ENCODE measurements around the gene SH3PXD2A. TPM values are rescaled to one million over a fixed set of nuclear protein-coding genes. Genes with fewer than 3 reads are reported as not detected.

SH3PXD2A gene
- total and polyA plus RNA-seq, 7 donors: 3.0 to 57.7 (median 10.6) TPM

GRCh38 chr10:103550229-103550628 is 305.1 kb downstream of the SH3PXD2A start:
- intact Hi-C loops (cut with DNase I): no loop called here
- H3K9me3 ChIP-seq: no peaks in the 10 kb centered on the region
- H3K36me3 ChIP-seq (ENCODE audit: insufficient read depth in 1 of 2, low read depth in 1 of 2): no peaks in the 10 kb centered on the region
- peak overlapping the region; percentile 71 for H3K27ac ChIP-seq
- ATAC-seq (no peak), DNase-seq (peak in 1 of 2 donors; percentile 28)
- WGBS, 3 donors: 94 to 100% (median 98%) methylated on average over 1 of the region's 1 CpG
- no peak overlapping the region for H3K4me3 ChIP-seq
- TF ChIP-seq, protein P1, sequence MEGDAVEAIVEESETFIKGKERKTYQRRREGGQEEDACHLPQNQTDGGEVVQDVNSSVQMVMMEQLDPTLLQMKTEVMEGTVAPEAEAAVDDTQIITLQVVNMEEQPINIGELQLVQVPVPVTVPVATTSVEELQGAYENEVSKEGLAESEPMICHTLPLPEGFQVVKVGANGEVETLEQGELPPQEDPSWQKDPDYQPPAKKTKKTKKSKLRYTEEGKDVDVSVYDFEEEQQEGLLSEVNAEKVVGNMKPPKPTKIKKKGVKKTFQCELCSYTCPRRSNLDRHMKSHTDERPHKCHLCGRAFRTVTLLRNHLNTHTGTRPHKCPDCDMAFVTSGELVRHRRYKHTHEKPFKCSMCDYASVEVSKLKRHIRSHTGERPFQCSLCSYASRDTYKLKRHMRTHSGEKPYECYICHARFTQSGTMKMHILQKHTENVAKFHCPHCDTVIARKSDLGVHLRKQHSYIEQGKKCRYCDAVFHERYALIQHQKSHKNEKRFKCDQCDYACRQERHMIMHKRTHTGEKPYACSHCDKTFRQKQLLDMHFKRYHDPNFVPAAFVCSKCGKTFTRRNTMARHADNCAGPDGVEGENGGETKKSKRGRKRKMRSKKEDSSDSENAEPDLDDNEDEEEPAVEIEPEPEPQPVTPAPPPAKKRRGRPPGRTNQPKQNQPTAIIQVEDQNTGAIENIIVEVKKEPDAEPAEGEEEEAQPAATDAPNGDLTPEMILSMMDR (IDR thresholded peaks at IDR 0.05): no peak
- H3K4me1 ChIP-seq: peaks cover 42% of the 10 kb centered on the region
- H3K27me3 ChIP-seq (ENCODE audit: insufficient read depth in 3 of 3, low read length in 2 of 3): no peaks in the 10 kb centered on the region

DNA sequence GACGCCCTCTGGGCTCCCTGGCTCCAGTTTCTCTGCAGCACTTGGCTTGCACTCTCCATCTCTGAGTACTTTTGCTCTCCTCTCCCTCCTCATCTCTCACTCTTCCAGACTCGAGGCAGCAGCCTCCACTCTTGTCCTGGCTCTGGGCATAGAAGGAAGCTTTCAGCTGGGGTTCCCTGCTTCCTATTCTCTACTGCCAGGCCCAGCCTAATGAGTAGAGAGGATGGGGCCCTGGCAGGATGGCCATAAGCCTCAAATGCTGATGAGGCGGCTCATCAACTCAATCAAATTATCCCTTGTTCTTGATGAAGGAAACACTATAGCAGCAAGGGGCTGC is 306.1 kb downstream of the SH3PXD2A start:
- no peak for DNase-seq
- Histone ChIP-seq H3K9me3 (no peaks in the 10 kb centered on the region), H3K27ac (peak overlapping the region; percentile 71), H3K4me1 (peaks cover 38% of the 10 kb centered on the region), H3K27me3 (ENCODE audit: insufficient read depth in 3 of 3, low read length in 2 of 3) (no peaks in the 10 kb centered on the region), H3K4me3 (no peak overlapping the region), H3K36me3 (ENCODE audit: insufficient read depth in 1 of 2, low read depth in 1 of 2) (no peaks in the 10 kb centered on the region)
- ATAC-seq: no peak
- intact Hi-C loops (cut with DNase I): no loop called here
- TF ChIP-seq, protein P1 (IDR thresholded peaks at IDR 0.05): no peak
- 35 to 59% (median 49%) methylated on average over 3 of the region's 3 CpGs for WGBS, 3 donors

DNA sequence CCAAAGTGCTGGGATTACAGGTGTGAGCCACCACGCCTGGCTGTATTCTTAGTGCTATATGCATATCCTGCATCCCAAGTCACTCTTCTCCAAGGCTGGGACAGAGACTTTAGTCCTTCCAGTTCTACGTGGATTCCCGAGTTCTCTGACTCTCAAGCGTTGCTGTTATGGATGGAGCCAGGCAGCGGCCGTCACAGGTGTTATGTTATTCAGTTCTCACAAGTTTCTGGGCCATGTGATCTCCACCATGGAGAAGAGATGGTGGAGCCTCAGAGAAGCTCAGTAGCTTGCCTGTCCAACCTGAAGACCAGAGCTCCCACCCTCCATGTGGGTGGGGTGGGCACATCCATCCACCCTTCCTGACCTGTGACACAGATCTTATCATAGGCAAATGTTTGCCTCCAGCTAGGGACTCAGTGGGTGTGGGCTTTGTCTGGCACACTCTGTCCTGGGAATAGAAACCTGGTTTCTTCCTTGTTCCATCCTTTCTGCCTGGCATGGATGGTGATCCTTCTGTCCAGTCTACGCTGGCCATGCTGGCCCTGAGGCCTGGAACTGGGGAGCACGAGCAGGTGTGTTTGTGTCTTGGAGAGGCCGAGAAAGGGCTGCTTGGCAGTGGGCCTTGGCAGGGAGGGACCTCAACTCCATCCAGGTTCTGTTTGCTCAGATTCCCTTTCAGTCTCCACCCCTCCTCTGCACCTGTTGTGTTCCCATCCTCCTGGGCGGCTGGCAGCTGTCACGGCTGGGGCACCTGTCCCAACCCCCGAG is 306.6 kb downstream of the SH3PXD2A start:
- Histone ChIP-seq H3K4me1 (peaks cover 38% of the 10 kb centered on the region), H3K9me3 (no peaks in the 10 kb centered on the region), H3K27ac (peak overlapping the region; percentile 73), H3K27me3 (ENCODE audit: insufficient read depth in 3 of 3, low read length in 2 of 3) (no peaks in the 10 kb centered on the region), H3K4me3 (no peak overlapping the region), H3K36me3 (ENCODE audit: insufficient read depth in 1 of 2, low read depth in 1 of 2) (no peaks in the 10 kb centered on the region)
- intact Hi-C loops (cut with DNase I): no loop called here
- peak; percentile 70 to 87 for DNase-seq
- 58 to 69% (median 62%) methylated on average over 12 of the region's 12 CpGs for WGBS, 3 donors
- ATAC-seq: peak; percentile 87 to 91 (median 90)
- TF ChIP-seq, protein P1 (IDR thresholded peaks at IDR 0.05): no peak

DNA sequence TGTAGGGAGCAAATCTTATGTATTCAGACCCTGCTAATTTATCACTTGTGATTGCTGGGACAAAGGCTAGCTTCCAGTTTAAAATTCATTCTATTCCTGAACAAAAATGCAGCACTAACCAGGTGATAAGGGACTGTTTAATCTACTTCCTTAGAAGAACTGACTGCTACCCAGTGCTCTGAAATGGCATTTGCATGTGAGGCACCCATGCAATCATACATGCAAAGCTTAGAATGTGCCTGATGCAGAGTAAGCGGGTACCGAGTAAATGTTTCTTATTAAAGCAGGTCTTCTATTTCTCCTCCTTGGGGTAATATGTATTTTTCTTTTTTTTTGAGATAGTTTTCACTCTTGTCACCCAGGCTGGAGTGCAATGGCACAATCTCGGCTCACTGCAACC is 307.4 kb downstream of the SH3PXD2A start:
- Histone ChIP-seq H3K4me1 (peaks cover 42% of the 10 kb centered on the region), H3K9me3 (no peaks in the 10 kb centered on the region), H3K4me3 (no peak overlapping the region), H3K36me3 (ENCODE audit: insufficient read depth in 1 of 2, low read depth in 1 of 2) (no peaks in the 10 kb centered on the region), H3K27me3 (ENCODE audit: insufficient read depth in 3 of 3, low read length in 2 of 3) (no peaks in the 10 kb centered on the region), H3K27ac (no peak overlapping the region)
- intact Hi-C loops (cut with DNase I): no loop called here
- DNase-seq (no peak), ATAC-seq (no peak)
- TF ChIP-seq, protein P1 (IDR thresholded peaks at IDR 0.05): no peak
- 95 to 99% (median 97%) methylated on average over 3 of the region's 3 CpGs for WGBS, 3 donors
